ENCODE measurements around the gene TPD52L1.

Gene TPD52L1, protein sequence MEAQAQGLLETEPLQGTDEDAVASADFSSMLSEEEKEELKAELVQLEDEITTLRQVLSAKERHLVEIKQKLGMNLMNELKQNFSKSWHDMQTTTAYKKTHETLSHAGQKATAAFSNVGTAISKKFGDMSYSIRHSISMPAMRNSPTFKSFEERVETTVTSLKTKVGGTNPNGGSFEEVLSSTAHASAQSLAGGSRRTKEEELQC

DNA sequence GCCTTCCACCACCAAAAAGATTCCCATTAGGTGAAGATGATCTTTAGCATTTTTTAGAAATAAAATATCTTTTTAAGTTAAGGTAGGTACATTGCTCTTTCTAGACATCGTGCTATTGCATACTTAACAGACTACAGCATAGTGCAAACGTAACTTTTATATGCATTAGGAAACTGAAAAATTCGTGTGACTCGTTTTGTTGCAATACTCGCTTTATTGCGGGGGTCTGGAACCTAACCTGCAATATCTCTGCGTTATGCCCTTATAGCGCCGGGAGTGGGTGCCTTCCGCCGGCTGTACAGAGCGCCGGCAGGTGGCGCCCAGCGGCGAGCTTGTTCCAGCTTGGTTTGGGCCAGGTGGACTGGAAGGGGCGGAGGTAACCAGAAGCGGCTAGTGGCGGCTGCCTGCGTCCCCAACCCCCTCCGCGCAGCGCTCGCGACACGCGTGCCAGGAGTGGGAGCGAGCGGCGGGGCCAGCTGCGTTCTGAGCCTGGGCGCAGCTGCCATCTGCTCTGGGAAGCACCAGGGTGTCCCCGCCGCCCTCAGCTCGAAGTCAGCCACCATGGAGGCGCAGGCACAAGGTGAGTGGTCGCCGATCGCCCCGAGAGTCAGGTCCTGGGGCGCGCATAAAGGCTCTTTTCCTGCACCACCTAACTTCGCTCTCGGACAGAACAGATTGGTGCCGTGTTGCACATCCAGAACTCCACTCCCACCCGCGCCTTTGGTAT, at the start of gene TPD52L1:
TPD52L1 (plus strand) TSS at position 383 of the 727 bp plus-strand sequence; CDS start at position 562, 179 bp downstream.
- DNase-seq (ENCODE audit: low read depth): peak; percentile 64
- TF ChIP-seq, protein P1, sequence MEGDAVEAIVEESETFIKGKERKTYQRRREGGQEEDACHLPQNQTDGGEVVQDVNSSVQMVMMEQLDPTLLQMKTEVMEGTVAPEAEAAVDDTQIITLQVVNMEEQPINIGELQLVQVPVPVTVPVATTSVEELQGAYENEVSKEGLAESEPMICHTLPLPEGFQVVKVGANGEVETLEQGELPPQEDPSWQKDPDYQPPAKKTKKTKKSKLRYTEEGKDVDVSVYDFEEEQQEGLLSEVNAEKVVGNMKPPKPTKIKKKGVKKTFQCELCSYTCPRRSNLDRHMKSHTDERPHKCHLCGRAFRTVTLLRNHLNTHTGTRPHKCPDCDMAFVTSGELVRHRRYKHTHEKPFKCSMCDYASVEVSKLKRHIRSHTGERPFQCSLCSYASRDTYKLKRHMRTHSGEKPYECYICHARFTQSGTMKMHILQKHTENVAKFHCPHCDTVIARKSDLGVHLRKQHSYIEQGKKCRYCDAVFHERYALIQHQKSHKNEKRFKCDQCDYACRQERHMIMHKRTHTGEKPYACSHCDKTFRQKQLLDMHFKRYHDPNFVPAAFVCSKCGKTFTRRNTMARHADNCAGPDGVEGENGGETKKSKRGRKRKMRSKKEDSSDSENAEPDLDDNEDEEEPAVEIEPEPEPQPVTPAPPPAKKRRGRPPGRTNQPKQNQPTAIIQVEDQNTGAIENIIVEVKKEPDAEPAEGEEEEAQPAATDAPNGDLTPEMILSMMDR (IDR thresholded peaks at IDR 0.05; ENCODE audit: low read length, missing control alignments): peak; percentile 84
- H3K4me3 ChIP-seq (replicated peaks; ENCODE audit: low read depth, low read length): peak within 1 kb of the TSS; percentile 61

DNA sequence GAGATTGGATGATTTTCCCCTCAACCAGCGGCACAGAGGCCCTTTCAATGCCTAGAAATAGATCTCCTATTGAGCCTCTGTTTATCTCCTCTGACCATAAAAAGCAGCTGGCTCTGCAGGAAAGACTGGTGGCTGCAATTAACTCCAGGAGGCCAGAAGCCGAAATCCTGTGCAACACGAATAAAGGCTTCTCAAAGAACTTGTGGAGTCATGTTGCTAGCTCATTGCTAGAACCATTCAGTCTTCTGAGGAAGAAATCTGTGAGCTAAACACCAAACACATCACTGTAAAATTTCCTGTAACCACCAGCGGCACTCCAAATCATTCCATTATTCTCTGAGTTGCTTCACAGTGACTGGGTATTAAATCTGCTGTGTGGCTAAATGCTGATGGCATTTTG, 49.1 kb upstream of the TPD52L1 start:
- TF ChIP-seq, protein P1 (IDR thresholded peaks at IDR 0.05; ENCODE audit: low read length, missing control alignments): no peak

DNA sequence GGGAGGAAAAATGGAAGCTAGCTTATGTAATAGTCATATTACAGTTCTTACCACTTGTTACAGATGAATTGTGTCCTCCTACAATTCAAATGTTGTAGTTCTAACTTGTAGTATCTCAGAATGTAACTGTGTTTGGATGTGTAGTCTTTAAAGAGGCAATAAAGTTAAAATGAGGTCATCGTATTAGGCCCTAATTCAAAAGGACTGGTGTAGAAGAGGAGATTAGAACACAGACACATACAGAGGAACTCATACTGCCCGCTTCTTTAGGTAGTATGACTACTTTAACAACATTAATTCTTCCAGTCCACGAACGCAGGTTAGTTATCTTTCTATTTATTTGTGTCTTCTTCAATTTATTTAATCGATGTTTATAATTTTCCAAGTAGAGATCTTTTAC, 46.5 kb upstream of the TPD52L1 start:
- TF ChIP-seq, protein P1 (IDR thresholded peaks at IDR 0.05; ENCODE audit: low read length, missing control alignments): no peak
- no peak overlapping the region for H3K4me3 ChIP-seq (replicated peaks; ENCODE audit: low read depth, low read length)
- no peak for DNase-seq (ENCODE audit: low read depth)

More for the DNA sequence above, 49.1 kb upstream of the TPD52L1 start:
- peak; percentile 49 for DNase-seq (ENCODE audit: low read depth)
- no peak overlapping the region for H3K4me3 ChIP-seq (replicated peaks; ENCODE audit: low read depth, low read length)

DNA sequence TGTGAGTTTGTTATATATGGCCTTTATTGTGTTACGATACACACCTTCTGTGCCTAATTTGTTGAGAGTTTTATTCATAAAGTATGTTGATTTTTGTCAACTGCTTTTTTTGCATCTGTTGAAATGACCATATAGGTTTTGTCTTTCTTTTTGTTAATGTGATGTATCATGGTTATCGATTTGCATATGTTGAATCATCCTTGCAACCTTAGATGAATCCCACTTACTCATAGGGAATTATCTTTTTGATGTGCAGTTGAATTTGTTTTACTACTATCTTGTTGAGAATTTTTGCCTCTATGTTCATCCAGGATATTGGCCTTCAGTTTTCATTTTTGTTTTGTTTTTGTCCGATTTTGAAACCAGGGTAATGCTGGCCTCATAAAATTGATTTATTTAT, 45.7 kb upstream of the TPD52L1 start:
- TF ChIP-seq, protein P1 (IDR thresholded peaks at IDR 0.05; ENCODE audit: low read length, missing control alignments): no peak
- DNase-seq (ENCODE audit: low read depth): no peak
- no peak overlapping the region for H3K4me3 ChIP-seq (replicated peaks; ENCODE audit: low read depth, low read length)

DNA sequence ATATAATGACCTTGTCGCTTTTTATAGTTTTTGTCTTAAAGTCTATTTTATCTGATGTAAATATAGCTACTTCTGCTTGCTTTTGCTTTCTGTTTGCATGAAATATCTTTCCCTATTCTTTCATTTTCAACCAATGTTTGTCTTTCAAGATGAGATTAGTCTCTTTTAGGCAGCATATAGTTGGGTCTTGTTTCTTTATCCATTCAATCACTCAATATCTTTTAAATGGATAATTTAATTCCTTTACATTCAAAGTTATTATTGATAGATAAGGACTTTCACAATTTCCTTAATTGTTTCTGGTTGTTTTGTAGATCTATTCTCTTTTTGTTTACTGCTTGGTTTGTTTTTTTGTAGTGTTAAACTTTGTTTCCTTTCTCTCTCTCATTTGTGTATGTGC, 43.5 kb upstream of the TPD52L1 start:
- TF ChIP-seq, protein P1 (IDR thresholded peaks at IDR 0.05; ENCODE audit: low read length, missing control alignments): no peak
- no peak overlapping the region for H3K4me3 ChIP-seq (replicated peaks; ENCODE audit: low read depth, low read length)
- DNase-seq (ENCODE audit: low read depth): no peak

DNA sequence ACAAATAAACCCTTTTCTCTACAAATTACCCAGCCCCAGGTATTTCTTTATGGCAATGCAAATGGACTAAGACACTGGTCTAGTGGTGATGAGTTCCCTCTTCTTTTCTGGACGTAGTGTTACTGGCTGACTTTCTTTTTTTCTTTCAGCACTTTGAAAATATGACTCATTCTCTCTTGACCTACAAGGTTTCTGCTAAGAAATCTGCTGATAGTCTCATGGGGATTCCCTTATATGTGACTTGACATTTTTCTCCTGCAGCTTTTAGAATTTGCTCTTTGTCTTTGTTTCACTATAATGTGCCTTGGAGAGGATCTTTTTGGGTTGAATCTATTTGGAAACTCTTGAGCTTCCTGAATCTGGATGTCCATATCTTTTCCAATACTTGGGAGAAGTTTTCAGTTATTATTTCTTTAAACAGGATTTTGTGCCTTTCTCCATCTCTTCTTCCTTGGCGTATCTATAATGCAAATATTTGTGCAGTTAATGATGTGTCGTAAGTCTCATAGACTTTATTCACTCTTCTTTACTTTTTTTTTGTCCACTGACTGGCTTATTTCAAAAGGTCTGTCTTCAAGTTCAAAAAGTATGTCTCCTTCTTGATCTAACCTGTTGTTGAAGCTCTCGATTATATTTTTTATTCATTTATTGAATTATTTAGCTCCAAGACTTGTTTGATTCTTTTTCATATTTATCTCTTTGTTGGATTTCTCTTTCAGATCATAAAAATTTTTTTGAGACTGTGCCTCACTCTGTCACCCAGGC, 42.2 kb upstream of the TPD52L1 start:
- peak; percentile 14 for DNase-seq (ENCODE audit: low read depth)
- TF ChIP-seq, protein P1 (IDR thresholded peaks at IDR 0.05; ENCODE audit: low read length, missing control alignments): no peak
- no peak overlapping the region for H3K4me3 ChIP-seq (replicated peaks; ENCODE audit: low read depth, low read length)
